Activated CD4-positive, alpha-beta T cell treated with anti-CD3 and anti-CD28 coated beads, Interleukin-2, amount 50 U/mL, for 24 hours (primary cell): Measurements from ENCODE around the gene CDYL2.
"Not testable (repeated sequence)": the region's sequence is repeated elsewhere in the genome, so short reads cannot be mapped to it uniquely, and the experiment has no call there.

Experiments used
- DNase-seq, 2 donors: peaks; one replicate each; pipeline ENCODE4 v3.0.0-alpha.2; 2020; ENCODE audit warnings: low read depth in 1 of 2, low spot score in 1 of 2

CDYL2 gene

DNA sequence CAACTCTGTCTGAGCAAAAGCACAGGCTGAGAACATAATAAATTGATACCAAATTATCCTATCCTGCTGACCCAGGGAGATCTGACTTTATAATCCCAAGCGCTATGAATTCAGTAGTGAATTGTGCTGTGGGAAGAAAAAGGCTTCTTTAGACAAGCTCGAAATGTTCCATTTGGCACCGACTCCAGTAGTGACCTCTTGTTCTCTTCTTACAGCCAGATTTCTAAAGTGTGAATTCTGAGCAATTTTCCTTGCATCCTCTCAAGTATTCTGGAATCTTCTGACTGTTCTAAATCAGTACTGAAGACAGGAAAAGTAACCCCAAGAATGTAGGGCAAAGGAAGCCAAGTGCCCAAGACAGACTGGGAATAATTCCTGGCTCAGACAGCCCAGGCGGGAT is 58.2 kb downstream of the CDYL2 start:
- DNase-seq: no peak

- DNase-seq: no peak
Measured at GRCh38 chr16:80744856-80745255, 59.5 kb downstream of the CDYL2 start.

- DNase-seq: no peak
Measured at GRCh38 chr16:80743772-80744171, 60.6 kb downstream of the CDYL2 start.

- DNase-seq: no peak
Measured at GRCh38 chr16:80743273-80743672, 61.1 kb downstream of the CDYL2 start.

DNA sequence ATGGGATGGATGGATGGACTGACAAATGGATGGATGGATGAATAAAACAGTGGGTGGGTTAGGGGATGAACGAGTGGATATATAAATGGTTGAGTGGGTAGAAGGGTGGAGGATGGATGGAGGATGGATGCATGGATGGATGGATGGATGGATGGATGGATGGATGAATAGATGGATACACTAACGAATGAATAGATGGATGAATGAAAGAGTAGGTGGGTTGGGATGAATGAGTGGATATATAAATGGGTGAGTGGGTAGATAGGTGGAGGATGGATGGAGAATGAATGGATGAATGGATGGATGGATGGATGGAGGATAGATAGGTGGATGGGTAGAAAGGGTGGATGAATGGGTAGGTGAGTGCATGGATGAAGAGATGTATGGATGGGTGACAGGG is 62.1 kb downstream of the CDYL2 start:
- no peak for DNase-seq

DNA sequence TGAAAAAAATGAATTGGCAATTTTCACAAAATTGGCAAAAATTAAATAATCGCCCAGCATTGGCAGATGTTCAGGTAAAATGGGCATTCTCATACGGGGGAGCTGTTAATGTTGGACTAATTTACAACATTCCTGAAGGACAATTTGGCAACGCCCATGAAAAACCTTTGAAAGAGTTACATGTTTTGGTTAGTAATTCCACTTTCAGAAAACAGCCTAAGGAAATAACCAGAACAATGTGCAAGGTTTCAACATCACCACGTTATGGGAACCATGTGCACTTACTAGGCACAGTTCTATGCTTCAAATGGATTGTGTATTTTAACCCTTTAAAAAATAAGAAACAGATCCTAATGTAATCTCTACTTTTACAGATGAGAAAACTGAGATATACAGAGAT is 62.7 kb downstream of the CDYL2 start:
- no peak for DNase-seq

- DNase-seq: no peak
Measured at GRCh38 chr16:80739523-80739922, 64.9 kb downstream of the CDYL2 start.

- no peak for DNase-seq
Measured at GRCh38 chr16:80738521-80738920, 65.9 kb downstream of the CDYL2 start.

GRCh38 chr16:80735846-80736245 is 68.6 kb downstream of the CDYL2 start:
- no peak for DNase-seq

DNA sequence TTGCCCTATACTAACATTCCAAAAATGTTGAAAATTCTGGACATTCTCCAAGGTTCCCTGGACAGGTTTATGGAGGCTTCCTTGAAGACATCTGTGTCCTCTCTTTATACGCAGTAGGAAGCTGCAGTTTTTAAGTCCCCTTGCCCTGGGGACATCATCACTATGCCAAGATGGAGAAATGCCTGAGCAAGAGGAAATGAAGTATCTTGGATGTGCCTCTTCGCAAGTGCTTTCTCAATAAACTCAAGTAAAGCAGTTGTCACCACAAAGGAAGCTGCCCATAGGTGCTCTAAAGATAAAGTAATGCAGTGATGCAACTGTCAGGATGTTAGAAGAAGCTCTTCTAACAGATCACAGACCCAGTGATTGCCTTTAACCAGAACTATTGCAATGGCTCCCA is 71.0 kb downstream of the CDYL2 start:
- DNase-seq: no peak

DNA sequence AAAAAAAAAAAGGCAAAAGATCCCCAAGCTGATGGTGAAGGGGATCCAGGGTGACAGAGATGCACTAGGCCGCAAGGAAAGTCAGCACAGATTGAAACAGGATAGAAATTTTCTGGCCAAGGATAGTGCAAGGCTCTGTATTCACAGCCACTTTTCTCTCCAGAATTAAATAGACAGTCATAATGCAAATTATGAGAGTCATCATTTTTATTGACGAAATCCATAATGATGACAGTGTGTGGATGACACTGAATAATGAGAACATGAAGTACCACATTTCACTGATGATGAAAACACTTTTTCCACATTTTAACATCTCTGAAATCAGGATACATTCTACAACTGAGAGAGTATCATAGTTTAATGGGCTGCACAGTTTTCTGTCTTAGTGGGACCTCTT is 72.5 kb downstream of the CDYL2 start:
- no peak for DNase-seq

- not testable (repeated sequence) for DNase-seq
Measured at GRCh38 chr16:80727066-80727763, 77.2 kb downstream of the CDYL2 start.

DNA sequence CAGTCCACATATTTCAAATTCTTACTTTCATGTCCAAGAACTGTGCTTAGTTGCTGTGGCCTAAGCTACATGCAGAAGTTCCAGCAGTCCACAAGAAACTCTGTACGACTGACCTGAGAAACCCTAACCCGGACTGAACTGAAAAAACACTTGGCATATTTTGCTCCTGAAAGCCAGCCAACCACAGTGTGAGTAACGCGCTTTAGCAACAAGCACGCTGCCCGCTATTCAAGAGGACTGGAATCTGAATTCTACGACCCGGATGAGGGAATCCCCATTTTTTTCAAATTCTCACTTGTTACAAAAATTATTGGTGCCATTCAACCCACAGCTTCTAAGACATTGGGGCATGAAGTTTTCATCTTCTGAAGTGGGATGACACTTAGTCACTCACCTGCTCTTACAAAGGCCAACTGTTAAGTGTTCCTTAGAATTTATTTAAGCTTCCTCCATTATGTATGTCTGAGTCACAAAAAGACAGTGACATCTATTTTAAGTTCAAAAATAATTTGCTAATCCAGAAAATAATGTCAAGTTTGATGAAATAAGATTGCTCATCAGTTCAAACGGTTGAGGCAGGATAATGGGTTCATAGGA is 78.7 kb downstream of the CDYL2 start:
- no peak for DNase-seq

DNA sequence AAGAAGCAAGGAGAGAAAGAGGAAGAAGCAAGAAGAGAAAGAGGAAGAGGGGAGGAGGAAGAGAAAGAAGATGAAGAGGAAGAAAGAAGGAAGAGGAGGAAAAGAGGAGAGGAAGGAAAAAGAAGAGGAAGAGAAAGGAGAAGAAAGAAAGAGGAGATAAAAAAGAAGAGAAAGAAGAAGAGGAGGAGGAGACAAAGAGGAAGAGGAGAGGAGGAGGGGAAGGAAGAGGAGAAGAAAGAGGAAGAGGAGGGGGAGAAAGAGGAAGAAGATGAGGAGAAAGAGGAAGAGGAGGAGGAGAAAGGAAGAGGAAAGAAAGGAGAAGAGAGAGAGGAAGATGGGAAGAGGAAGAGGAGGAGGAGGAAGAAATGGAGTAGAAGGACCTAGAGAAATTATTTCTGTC is 80.4 kb downstream of the CDYL2 start:
- DNase-seq: no peak

GRCh38 chr16:80723091-80723490 is 81.3 kb downstream of the CDYL2 start:
- DNase-seq: no peak

DNA sequence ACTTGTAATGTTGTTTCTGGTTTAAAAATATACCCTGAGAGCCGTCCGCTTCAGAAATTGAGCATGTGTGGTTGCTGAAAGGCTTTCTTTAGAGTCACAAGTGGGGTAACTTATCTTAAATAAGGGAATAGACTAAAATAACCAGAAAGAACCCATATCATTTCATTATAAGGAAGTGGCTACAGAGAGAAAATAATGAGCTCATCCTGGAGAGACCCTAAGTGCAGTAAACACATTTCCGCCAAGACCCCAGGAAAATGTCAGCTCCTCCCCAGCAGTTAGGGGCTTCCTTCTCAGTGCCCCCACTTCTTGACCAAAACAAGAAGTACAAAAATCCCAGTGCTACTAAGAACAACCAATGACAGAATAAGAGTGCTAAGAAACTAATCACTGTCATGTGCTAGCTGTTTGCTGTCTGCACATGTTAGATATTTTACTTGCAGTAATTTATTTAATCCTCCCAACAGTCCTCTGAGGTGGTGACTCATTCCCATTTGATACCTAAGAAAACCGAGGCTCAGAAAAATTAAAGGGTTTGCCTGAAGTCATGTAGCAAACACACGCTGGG is 83.5 kb downstream of the CDYL2 start:
- no peak for DNase-seq

DNA sequence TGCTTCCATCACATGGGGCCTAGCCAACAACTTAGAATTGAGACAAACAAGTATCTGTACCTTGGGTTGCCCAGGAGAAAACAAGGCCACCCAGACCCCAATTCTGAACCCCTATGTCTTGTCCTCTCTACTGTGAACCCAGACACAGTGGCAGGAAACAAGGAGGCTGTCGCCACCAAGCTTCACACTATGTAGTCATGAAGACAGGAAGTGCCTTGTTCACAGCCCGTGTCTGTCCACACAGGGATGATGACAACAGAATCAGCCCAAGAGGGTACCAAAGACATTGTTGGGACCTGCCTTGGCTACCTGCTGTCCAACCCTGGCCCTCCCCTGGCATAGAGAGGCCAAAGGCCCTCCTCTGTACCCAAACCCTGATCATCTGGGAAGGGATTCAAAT is 84.8 kb downstream of the CDYL2 start:
- DNase-seq: no peak

DNA sequence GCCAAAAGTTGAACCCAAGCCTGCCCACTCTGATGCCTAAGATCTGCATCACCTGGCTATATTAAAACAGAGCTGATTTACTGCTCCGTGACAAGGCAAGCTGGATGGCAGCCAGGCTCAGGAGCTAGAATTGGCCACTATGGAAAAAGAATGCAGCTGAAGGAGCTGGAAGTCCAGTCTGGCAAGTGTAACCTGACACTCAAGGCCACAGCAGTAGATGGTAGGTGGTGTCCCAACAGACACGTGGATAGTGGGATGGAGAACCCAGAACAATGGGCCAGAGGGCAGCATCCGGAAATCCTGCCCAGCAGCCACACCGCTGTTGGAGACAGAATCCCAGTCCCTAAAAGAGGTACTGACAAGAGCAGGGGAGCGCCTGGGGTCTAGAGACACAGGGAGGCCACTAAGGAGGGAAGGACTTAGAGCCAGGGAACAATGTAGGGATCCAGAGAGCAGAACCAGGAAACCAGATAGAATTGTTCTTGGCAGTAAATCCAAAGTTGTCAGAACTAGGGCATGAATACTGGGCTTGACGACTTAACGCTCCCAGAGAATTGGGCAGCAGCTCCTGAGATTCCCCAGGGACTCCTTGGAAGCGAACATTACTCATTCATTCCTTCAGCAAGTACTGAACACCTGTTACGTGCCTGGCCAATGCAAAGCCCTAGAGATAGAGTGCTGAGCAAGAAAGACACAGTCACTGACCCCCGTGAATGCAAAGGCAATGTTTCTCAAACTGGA is 85.7 kb downstream of the CDYL2 start:
- no peak for DNase-seq

DNA sequence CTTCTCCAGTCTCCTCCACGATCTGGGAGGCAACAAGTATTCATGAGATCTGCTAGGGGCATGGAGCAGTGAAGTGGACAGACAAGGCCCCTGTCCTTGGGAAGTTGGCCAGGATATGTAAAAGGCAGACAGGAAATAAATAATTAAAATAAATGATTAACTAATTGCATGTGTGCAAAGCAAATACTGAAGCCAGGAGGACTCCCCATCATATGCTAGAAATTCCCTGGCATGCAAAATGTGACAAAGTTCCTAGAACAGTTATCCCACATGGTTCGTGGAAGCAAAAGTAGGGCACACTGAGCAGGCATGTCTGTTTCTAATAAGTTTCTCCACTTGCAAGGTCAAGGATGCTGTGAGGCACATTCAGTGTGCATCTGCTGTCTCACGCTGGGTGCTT is 86.8 kb downstream of the CDYL2 start:
- DNase-seq: no peak

DNA sequence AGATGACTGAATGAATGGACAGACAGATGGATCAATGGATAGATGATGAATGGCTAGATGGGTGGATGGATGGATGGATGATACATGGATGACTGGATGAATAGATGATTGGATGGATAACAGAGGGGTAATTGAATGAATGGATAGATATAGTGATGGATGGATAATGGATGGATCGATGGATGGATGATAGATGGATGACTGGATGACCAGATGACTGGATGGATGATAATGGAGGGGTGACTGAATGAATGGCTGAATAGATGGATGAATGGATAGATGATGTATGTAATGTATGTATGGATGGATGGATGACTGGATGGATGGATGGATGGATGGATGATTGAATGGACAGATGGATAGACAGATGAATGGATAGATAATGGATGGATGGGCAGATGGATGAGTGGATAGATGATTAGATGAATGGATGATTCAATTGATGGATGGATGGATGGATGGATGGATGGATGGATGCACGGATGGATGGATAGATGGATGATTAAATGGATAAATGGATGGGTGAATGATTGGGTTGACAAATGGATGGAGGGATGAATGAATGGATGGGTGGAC is 87.7 kb downstream of the CDYL2 start:
- DNase-seq: no peak

DNA sequence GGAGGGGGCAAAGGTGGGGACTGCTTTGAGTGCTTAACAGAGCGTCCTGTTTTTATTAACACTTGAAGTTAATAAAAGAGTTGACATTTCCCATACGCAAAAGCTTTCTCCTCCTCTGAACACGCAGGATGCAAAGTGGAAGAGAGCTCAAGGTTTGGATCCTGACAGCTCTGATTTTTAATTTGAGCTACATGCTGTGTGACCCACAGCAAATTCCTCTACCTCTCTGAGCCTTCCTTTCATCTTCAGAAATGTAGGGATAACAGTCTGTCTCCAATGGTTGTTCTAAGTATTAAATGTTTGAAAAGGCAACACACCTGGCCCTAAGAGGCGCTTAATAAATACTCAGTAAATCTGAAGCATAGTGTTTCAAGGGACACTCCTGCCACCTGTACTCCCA is 93.0 kb downstream of the CDYL2 start:
- DNase-seq: no peak

DNA sequence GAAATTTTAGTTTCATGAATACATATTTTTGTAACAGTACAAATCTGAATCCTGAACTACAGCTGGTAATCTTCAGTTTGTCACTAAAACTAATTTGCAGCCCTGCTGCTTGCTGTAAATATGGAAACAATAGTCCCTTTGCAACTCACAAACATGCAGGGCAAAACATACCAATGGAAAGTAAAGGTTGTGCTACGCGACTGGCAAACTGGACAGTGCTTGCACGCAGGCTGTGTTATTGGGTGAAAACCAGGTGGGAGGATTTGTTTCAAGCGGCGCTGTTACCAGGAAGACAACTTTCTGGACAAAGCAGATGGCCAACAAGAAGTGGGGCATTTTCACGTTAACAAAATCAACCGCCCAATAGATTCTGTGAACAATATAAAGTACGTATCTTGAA is 93.5 kb downstream of the CDYL2 start:
- no peak for DNase-seq
